Skin epidermis (tissue), 12 donors: Measurements from ENCODE around the gene EPB41L3.
A peak's percentile ranks its signal among the peaks of the same experiment; 100 is the strongest.
"Not testable (repeated sequence)": the region's sequence is repeated elsewhere in the genome, so short reads cannot be mapped to it uniquely, and the experiment has no call there.

Source experiments
- H3K27ac ChIP-seq, 21 experiments: fragments of 200-600 bp; sonication (generic) in 11 of 21; one replicate each; pipeline ENCODE4 v1.5.0; 2020; ENCODE audit warnings: mild to moderate bottlenecking in 3 of 21, inconsistent platforms in 2 of 21, moderate library complexity in 2 of 21
- H3K4me3 ChIP-seq, 7 experiments: fragments of 200-600 bp; sonication (generic) in 2 of 7; one replicate each; pipeline ENCODE4 v1.5.0; 2020; ENCODE audit warnings: inconsistent platforms in 2 of 7, mild to moderate bottlenecking in 2 of 7, moderate library complexity in 1 of 7

EPB41L3 gene

DNA sequence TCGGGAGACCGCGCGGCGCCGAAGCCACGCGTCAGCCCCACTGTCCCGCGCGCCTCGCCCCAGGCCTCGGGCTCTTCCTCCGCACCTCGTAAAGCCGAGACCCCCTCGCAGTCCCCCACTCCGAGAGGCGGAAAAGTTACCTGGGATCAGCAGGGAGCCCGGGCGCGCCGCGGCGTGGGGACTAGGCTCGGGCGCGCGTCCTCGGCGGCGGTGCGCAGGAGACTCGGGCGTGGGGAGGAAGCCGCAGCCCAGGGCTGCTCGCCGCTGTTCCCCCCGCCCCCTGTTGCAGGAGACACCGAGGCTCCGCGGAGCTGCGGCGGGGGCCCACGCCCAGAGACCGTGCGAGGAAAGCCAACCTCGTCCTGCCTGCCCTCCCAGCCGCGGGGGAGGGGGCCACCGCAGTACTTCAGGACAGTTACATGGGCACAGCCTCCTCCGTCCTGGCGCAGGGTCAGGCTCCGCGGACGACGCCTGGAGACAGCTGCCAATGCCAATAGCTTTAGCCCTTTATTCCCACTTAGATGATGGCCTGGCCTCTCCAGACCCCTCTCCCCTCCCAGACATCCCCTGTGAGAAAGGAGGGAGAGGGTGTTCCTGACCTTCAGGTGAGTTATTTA, at the start of gene EPB41L3:
Gene EPB41L3 (minus strand): TSS at position 225 of the 617 bp plus-strand sequence. CDS start 54,814 bp downstream, outside the sequence.
- Histone ChIP-seq H3K4me3 (peak within 1 kb of the TSS; percentile 34 to 59 (median 45)), H3K27ac (peak within 1 kb of the TSS in 17 of 21 experiments; percentile 1 to 87 (median 62))

GRCh38 chr18:5588529-5588928, 44.7 kb upstream of the EPB41L3 start:
- no peak overlapping the region for H3K4me3 ChIP-seq
- H3K27ac ChIP-seq, result no peak overlapping the region

DNA sequence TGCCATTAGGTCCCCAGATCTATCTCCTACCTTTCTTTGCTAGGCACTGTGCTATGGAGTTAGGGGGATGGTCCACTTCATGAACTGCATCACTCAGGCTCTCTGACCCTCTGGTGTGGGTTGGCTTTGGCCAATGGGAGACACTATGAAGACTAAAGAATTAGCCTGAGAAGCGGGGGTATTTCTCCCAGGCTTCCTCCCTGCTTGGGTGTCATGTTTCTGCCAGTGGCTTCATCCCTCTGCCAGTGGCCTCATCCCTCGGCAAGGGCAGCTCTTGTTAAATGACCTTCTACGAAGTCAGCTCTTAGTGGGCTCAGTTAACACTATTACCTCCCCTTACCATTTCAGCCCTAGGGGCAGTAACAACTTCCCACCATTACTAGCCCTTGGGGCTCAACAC, 41.9 kb upstream of the EPB41L3 start:
- Histone ChIP-seq H3K4me3 (no peak overlapping the region), H3K27ac (peak overlapping the region in 4 of 21 experiments; percentile 31 to 74 (median 36))

DNA sequence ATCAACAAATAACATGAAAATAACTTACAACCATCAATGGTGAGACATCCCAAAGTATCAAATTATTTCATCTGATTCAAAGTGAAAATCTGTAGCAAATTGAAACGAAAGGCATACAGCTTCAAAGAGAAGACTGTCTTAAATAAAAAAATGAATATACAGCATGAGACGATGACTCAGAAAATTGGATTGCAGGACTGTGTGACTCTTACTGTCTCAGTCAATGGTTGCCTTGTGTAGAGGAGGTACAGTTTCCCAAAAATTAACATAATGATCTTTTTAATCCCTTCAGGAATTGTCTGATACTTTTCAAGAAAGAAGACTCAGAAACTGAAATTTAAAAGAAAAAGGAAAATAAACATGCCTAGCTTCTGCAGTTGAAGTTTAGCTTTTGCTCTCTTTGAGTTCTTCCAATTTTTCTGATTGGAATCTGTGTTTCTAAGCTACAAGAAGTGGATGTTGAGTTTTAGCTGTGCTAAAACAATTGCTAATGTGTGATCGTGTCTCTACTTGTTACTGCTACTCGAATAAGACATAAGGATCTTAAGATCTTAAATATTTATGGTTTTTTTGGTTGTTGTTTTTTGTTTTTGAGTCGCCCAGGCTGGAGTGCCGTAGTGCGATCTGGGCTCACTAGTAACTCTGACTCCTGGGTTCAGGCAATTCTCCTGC, 41.1 kb upstream of the EPB41L3 start:
- H3K4me3 ChIP-seq, result no peak overlapping the region
- peak overlapping the region in 7 of 21 experiments; percentile 6 to 74 (median 35) for H3K27ac ChIP-seq

GRCh38 chr18:5582849-5583681, 39.3 kb upstream of the EPB41L3 start:
- H3K4me3 ChIP-seq, result no peak overlapping the region
- H3K27ac ChIP-seq, result peak overlapping the region in 11 of 21 experiments; percentile 5 to 81 (median 34)

GRCh38 chr18:5582076-5582475, 38.3 kb upstream of the EPB41L3 start:
- Histone ChIP-seq H3K27ac (peak overlapping the region in 3 of 21 experiments; percentile 5 to 81 (median 51)), H3K4me3 (no peak overlapping the region)

- H3K4me3 ChIP-seq, result no peak overlapping the region
- no peak overlapping the region for H3K27ac ChIP-seq
These were observed 31.0 kb upstream of the EPB41L3 start for GRCh38 chr18:5574843-5575242.

DNA sequence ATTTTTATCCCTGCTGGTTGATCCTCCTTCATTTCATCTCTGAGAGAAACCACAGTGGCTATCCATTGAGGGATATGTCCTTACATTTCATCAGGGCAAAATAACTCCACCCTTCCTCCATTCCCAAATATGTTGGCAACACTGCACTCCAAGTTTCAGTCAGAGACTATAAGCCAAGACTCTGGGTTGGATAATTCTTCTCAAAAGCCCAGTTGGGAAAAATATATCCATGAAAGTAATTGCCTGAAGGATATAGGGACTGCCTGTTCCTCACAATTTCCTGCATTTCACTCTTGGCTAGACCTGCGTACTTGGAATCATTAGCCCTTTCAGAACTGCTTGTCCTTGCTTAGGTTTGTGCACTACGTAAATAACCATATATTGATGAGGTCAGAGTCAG, 27.9 kb upstream of the EPB41L3 start:
- H3K27ac ChIP-seq, result no peak overlapping the region
- H3K4me3 ChIP-seq, result no peak overlapping the region

- H3K27ac ChIP-seq, H3K4me3 ChIP-seq: not testable (repeated sequence)
These were observed 26.8 kb upstream of the EPB41L3 start for GRCh38 chr18:5570613-5571012.

GRCh38 chr18:5568416-5568815, 24.6 kb upstream of the EPB41L3 start:
- Histone ChIP-seq H3K27ac (no peak overlapping the region), H3K4me3 (no peak overlapping the region)

DNA sequence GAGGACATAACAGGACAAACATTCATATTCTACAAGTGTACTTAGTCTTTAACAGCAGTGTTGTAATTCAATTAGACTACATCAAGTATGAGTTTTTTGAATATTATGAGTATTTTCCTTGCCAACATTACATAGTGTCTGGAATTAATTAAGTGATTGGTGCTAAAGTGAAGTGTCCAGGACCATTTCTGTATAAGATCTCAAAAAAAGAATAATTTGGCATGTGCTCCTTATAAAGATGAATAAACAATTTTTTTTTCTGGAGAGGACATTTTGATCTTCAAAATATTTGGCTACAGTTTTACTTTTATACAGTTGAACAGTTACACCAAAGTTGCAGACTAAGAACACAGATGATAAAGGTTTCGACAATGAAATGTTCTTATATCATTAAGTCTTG, 15.1 kb upstream of the EPB41L3 start:
- no peak overlapping the region for H3K4me3 ChIP-seq
- no peak overlapping the region for H3K27ac ChIP-seq

DNA sequence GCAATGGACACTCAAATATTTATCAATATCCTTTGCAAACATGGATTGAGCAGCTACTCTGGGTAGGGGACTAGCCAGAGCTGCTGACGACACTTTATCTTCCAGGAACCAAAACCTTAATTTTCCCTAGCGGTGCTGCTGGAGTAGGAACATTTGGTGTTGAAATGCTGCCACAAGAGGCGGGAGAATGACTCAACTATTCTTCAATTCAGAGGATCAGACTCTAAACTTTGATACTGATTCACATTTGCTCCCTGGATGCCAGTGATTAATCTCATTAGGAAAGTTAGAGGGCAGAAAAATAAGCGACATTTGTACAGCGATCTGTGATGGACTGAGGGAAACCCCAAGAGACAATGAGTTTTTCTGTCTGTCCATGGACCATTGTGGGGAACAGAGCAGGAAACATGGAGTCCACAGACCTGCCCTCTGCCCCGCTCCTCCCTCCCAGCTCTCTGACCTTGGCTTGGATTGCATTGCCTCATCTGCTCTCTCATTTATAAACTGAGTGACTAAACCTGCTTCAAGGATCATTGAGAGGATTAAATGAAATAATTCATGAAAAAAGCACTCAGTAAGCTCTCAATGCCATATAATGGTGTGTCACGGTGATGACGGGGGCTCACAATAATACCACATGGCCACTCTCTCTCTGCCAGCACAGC, 12.6 kb upstream of the EPB41L3 start:
- Histone ChIP-seq H3K4me3 (no peak overlapping the region), H3K27ac (peak overlapping the region in 1 of 21 experiments; percentile 23)

- H3K27ac ChIP-seq, result no peak overlapping the region
- no peak overlapping the region for H3K4me3 ChIP-seq
These were observed 10.8 kb upstream of the EPB41L3 start for GRCh38 chr18:5554629-5555028.

DNA sequence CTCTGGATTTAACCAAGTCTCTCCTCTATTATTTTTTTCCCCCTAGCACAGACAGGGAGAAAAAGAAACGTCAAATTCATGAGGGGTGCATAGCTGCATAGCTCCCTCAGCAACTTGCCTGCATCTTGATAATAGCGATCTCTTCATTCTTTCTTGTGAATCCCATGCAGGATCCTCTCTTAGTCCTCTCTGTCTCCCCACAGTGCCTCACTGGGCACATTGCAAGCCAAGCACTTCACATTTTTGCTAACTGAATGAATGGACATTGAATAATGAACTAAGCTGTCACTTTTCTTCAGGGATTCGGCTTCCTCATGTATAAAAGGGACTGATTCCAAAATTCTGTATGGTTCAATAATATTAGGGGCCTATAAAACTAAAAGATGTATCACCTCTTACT, 2.9 kb upstream of the EPB41L3 start:
- no peak overlapping the region for H3K4me3 ChIP-seq
- H3K27ac ChIP-seq, result no peak overlapping the region

DNA sequence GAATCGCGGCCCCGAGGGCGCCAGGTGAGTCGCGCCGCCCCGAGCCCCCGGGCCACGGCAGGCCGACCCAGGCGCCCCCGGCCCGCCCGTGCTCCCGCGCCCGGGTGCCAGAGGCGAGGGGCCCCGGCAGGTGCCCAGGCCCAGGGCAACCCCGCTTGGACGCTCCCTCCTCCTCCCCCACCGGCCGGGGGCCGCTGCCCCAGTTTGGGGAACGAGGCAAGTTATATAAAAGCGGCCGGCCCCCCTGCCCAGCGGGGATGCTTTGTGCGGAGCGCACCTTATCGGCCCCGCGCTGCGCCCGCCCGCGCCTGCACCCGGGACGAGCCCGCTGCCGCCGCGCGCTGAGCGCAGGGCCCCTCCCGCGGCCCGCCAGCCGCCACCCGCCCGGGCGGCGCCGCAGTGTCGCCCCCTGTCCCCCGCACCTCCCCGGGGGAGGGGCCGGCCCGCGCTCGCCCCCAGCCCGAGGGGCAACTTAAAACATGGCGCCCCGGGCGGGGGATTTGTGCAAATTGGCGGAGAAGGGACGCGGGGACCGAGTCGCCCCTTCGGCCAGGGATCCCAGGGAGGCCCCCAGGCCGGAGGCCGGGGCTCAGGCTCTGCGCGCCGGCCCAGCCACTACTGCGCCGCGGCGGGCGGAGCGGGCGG, 639 bp downstream of the EPB41L3 start:
- peak overlapping the region in 15 of 21 experiments; percentile 1 to 87 (median 62) for H3K27ac ChIP-seq
- peak overlapping the region; percentile 34 to 59 (median 45) for H3K4me3 ChIP-seq

DNA sequence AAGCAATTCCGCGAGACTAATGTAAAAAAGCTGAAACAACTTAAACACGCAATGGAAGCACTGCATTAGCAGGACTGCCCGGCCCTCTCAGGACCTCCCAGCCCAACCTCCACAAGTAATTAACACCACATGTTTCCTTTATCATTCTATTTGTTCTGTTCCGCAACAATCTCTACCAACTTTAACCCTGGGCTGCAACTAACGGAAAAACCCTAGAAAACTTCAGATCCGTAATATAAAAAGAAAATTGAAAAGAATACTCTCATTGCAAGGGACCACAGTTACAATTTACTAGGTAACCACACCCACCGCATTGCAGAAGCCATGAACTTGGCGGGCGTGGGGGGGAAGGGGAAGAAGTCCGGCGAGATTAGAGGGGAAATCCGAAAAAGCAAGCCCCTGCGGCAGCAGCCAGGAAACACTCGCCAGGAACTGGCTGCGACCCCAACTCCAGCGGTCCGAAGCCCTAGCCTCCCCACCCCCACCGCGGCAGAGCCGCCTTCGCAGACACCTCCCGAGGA, 1.2 kb downstream of the EPB41L3 start:
- Histone ChIP-seq H3K4me3 (peak overlapping the region; percentile 34 to 59 (median 45)), H3K27ac (peak overlapping the region in 13 of 21 experiments; percentile 1 to 87 (median 42))

GRCh38 chr18:5541644-5542043, 2.2 kb downstream of the EPB41L3 start:
- Histone ChIP-seq H3K27ac (no peak overlapping the region), H3K4me3 (no peak overlapping the region)

- H3K27ac ChIP-seq, result no peak overlapping the region
- H3K4me3 ChIP-seq, result no peak overlapping the region
These were observed 4.4 kb downstream of the EPB41L3 start for GRCh38 chr18:5539391-5539790.

DNA sequence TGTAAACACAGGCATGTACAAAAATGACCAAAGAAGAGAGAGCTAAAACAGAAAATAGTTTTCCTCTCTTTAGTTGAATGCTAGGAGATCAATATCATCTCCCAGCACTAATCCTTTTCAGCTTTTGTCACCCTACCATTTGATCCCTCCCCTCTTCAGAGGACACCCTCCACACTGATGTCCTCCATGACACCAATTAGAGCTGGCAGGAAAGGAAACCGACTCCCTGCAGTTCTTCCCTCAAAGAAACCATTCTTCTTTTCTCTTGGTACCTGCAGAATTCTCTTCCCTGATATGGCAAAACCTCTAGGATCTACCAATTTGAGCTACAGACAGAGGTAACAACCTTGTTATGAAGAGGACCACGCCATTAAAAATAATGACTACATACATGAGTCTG, 5.3 kb downstream of the EPB41L3 start:
- Histone ChIP-seq H3K27ac (no peak overlapping the region), H3K4me3 (no peak overlapping the region)
